NCI-H510A treated with DMSO at 0.1 percent for 48 hours (cell line): ENCODE data around the gene KDM3A.

Experiments
- DNase-seq: peaks from one replicate; lab custom pipeline; 2025; lab: John Stamatoyannopoulos, UW

KDM3A gene

DNA sequence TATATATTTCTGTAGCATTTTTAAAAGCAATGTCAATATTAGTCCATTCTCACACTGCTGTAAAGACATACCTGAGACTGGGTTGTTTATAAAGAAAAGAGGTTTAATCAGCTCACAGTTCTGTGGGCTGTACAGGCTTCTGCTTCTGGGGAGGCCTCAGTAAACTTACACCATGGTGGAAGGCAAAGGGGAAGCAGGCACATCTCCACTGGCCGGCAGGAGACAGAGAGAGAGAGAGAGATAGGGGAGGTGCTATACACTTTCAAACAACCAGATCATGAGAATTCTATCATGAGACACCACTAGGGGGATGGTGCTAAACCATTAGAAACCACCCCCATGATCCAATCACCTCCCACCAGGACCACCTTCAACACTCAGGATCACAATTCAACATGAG is 79.0 kb downstream of the KDM3A start:
- DNase-seq = no peak

DNA sequence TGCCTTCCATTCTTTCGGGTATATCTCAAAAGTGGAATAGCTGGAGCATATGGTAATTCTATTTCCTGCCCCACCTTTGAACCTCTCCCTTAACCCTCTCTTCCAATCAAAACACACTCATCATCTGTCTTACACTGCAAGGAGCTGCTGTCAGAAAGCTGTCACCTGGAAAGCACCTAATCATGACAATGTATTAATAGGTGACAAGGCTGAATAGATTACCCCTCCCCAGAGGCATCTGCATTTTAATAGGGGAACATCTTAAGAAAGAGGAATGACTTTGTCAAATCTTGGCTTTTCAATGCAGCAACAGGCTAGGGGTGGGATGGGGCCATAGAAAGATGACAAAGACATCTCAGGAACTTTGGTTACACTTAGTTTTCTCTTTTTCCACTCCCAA is 80.8 kb downstream of the KDM3A start:
- no peak for DNase-seq

DNA sequence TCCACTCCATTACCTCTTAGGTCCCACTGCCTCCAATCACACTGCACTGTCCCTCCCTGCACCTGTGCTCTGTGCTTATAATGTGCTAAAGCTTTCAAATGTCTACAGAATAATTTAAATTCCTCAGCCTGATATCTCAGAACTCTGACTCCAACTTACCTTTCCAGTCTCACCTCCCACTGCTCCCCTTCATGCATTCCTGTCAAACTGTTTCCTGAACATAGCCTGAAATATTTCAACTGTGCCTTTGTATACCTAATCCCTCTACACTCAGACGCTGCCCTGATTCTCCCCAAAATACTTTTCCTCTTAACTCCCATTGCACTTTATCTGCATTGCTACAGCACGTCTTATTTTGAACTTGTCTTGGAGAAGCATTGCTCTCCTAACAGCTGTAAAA is 81.5 kb downstream of the KDM3A start:
- no peak for DNase-seq

DNA sequence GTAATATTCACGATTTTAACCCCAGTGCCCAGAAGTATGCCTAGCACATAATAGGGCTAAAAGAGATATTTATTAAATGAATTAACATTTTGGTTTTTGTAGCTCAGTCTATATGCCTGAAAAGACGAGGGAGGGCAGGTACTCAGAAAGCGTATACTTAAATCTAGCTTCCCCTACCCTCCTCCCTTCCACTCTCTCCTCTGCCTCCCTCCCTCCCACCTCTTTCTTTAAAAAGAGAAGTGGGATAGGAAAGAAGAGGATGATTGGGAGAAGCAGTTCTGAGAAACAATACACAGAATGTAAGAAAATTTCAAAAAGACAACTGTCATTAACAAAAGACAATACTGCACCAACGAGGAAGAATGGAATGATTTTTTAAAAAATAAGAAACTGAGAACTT is 82.3 kb downstream of the KDM3A start:
- DNase-seq = no peak

DNA sequence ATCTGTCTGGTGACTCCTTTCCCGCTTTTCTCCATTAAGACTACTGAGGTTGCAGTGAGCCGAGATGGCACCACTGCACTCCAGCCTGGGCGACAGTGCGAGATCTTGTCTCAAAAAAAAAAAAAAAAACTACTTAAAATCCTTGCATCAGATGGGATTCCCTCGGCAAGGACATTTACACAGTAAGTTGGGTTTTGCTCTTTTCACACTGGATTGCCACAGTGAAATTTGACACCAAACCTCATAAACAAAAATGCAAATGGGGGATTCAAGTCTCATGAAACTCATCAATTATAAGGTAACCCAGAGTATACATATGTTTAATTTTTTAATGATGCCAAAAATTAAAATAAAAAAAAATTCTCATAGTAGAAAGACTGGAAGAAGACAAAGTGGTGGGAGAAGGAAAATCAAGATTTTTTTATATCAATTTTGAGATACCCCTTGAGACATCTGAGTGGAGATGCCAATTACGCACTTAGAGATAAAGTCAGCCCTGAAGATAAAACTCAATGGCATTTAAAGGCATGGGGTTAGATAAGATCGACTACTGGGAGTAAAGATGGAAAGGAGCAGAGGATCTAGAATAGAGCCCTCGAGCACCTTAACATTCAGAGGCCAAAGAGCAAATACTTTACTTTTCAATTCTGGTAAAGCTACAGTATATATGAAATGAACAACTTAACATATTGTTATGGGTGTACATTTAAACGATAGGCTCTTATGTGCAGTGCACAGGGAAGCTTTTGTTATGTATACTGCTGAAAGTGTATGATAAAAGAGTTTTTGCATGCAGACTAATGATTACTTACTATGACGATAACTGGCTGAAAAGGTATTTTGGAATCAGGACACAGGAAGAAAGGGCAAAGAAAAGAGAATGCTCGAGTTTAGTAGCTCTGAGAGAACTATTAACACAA is 84.5 kb downstream of the KDM3A start:
- DNase-seq = no peak

DNA sequence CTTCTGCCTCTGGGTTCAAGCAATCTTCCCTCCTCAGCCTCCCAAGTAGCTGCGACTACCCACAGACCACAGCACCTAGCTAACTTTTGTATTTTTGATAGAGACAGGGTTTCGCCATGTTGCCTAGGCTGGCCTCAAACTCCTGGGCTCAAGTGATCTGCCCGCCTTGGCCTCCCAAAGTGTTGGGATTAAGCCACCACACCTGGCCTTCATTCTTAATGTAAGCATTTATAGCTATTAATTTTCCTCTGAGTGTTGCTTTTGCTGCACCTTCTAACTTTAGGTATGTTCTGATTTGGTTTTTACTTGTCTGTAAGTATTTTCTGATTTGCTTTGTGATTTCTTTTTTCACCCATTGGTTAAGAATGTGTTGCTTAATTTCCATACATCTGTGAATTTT is 92.4 kb downstream of the KDM3A start:
- no peak for DNase-seq

DNA sequence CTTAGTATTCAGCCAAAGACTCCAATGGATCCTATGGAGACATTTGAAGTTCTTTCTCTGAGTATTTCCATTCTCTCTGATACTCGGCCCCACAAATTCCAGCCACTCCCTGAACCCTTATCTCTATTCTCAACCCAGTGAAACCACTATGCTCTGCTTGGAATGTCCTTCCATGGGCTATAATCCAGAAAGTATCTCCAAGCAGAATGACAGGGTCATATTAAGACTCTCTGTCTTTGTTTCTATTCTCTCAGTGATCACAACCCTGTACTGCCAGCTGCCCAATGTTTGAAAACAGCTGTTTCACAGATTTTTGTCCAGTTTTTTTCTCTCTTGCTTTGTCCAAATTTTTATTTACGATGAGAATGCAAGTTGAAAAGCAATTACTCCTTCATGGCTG is 100.2 kb downstream of the KDM3A start:
- DNase-seq = no peak
